Hindlimb muscle (tissue), 1 donor: ENCODE measurements around the gene ZNF584. TPM values are rescaled to one million over a fixed set of nuclear protein-coding genes. Genes with fewer than 3 reads are reported as not detected.
A peak's percentile ranks its signal among the peaks of the same experiment; 100 is the strongest.

Experiments used
- DNase-seq: peaks from one replicate; pipeline ENCODE4 v3.0.0-alpha.2; 2013
- polyA plus RNA-seq: library from polyadenylated mRNA; unstranded; fragments of 120-200 nt; gene quantifications from one replicate; pipeline ENCODE4 v1.2.1, GENCODE V29; 2013; ENCODE audit not compliant: insufficient read length

Gene ZNF584
- polyA plus RNA-seq, 1 donor, result 5.4 TPM

- peak; percentile 98 for DNase-seq
These were observed 58.5 kb downstream of the ZNF584 start, which contains the start of gene ZNF324 for GRCh38 chr19:58466760-58467589. Gene ZNF324 (plus strand): TSS chr19:58467080. CDS start chr19:58469186, 2,106 bp downstream.

Other genes with a start within 250 kb of the ZNF584 start
- 11.5 TPM for gene ZNF274, start 225.6 kb upstream of the ZNF584 start, polyA plus RNA-seq
- 17.6 TPM for gene ZNF544, start 179.7 kb upstream of the ZNF584 start, polyA plus RNA-seq
- gene ZNF8, start 129.7 kb upstream of the ZNF584 start, polyA plus RNA-seq, result 5.7 TPM
- 33.0 TPM for gene ERVK3-1, start 103.3 kb upstream of the ZNF584 start, polyA plus RNA-seq
- 3.2 TPM for gene ZSCAN22, start 81.7 kb upstream of the ZNF584 start, polyA plus RNA-seq
- gene A1BG, start 55.2 kb upstream of the ZNF584 start, polyA plus RNA-seq, result 2.6 TPM
- gene ZNF497, start 45.9 kb upstream of the ZNF584 start, polyA plus RNA-seq, result 2.4 TPM
- 1.6 TPM for gene ZNF837, start 27.6 kb upstream of the ZNF584 start, polyA plus RNA-seq
- 1,753 TPM for gene RPS5, start 21.4 kb upstream of the ZNF584 start, polyA plus RNA-seq
- not detected for gene RNF225, start 13.0 kb upstream of the ZNF584 start, polyA plus RNA-seq
- gene ZNF132, start 31.5 kb downstream of the ZNF584 start, polyA plus RNA-seq, result 6.1 TPM
- gene ZNF324B, start 43.0 kb downstream of the ZNF584 start, polyA plus RNA-seq, result 4.0 TPM
- 6.3 TPM for gene ZNF324, start 58.4 kb downstream of the ZNF584 start, polyA plus RNA-seq
- gene ZNF446, start 67.7 kb downstream of the ZNF584 start, polyA plus RNA-seq, result 8.7 TPM
- gene SLC27A5, start 103.3 kb downstream of the ZNF584 start, polyA plus RNA-seq, result 6.1 TPM
- gene ZBTB45, start 111.2 kb downstream of the ZNF584 start, polyA plus RNA-seq, result 11.6 TPM
- 357 TPM for gene TRIM28, start 135.4 kb downstream of the ZNF584 start, polyA plus RNA-seq
- gene CHMP2A, start 146.5 kb downstream of the ZNF584 start, polyA plus RNA-seq, result 77.9 TPM
- gene UBE2M, start 150.0 kb downstream of the ZNF584 start, polyA plus RNA-seq, result 74.0 TPM
- gene MZF1, start 164.7 kb downstream of the ZNF584 start, polyA plus RNA-seq, result 19.9 TPM